Transverse colon (tissue), 4 donors: ENCODE results near the gene TNFSF9. TPM values are rescaled to one million over a fixed set of nuclear protein-coding genes. Genes with fewer than 3 reads are reported as not detected.
"Not testable (repeated sequence)": the region's sequence is repeated elsewhere in the genome, so short reads cannot be mapped to it uniquely, and the experiment has no call there.

Source experiments
- DNase-seq: peaks from one replicate; pipeline ENCODE4 v3.0.0-alpha.2; 2019
- H3K27ac ChIP-seq, 4 donors: fragments of 200-600 bp; sonication (generic); 2 replicates each; pipeline ENCODE4 v1.5.1; 2016 to 2018; ENCODE audit warnings: inconsistent platforms in 4 of 4
- H3K27me3 ChIP-seq: fragments of 200-600 bp; sonication (generic); 2 replicates; pipeline ENCODE4 v1.5.1; 2017; ENCODE audit warnings: inconsistent platforms
- H3K36me3 ChIP-seq, 4 donors: fragments of 200-600 bp; sonication (generic); 2 replicates each; pipeline ENCODE4 v1.5.1; 2017 to 2019; ENCODE audit warnings: inconsistent platforms in 4 of 4
- H3K4me1 ChIP-seq, 4 donors: fragments of 200-600 bp; sonication (generic); 2 replicates each; pipeline ENCODE4 v1.5.1; 2017 to 2020; ENCODE audit warnings: inconsistent platforms in 4 of 4
- H3K4me3 ChIP-seq, 4 donors: fragments of 200-600 bp; sonication (generic); 1 replicate in 1 of 4; 2 replicates in 3 of 4; pipeline versions ENCODE4 v1.5.1 to v1.6.1; 2017 to 2019; ENCODE audit warnings: inconsistent platforms in 4 of 4
- H3K9me3 ChIP-seq, 2 donors: fragments of 200-600 bp; sonication (generic); 2 replicates each; pipeline ENCODE4 v1.5.1; 2017 to 2019; ENCODE audit warnings: inconsistent platforms in 2 of 2
- EP300 ChIP-seq: sonication (generic); formaldehyde crosslinking; IDR thresholded peaks from one replicate; pipeline ENCODE4 v1.6.1; 2017; ENCODE audit warnings: antibody characterized with exemption, low read depth
- POLR2A ChIP-seq: fragments of 450-650 bp; IDR thresholded peaks from one replicate; pipeline ENCODE4 v1.6.1; 2016; ENCODE audit warnings: antibody characterized with exemption, mild to moderate bottlenecking, moderate library complexity
- POLR2AphosphoS5 ChIP-seq, 3 donors: sonication (generic); formaldehyde crosslinking; IDR thresholded peaks; one replicate each; pipeline ENCODE4 v1.6.1; 2016; ENCODE audit warnings: antibody characterized with exemption in 3 of 3
- WGBS, 2 donors: methylation state at CpG; one replicate each; pipeline ENCODE4 v1.1.5; 2018; ENCODE audit warnings: low coverage in 1 of 2; 5-methylcytosine and 5-hydroxymethylcytosine counted together
- in situ Hi-C, 4 donors: fragments of 200-750 bp; cut with MboI; loops; one replicate each; pipeline versions ENCODE4 v1.15.0 to v1.15.1; 2017; ENCODE audit warnings: low sequenced_read_pairs in 3 of 4, low pct_ligation_motif_present in 1 of 4, low pct_unique_long_range_greater_than_20kb in 1 of 4
- intact Hi-C: fragments of 100-400 bp; cut with DNase I; formaldehyde crosslinking; loops from one replicate; pipeline ENCODE4 v1.15.1; 2023; ENCODE audit warnings: low total_unique reads
- small RNA-seq, 4 donors: library from RNA; depleted of rRNA; stranded (forward); fragments of <200 nt; gene quantifications; one replicate each; pipeline ENCODE3, GENCODE V24; 2016
- total RNA-seq, 4 donors: library from RNA; depleted of rRNA; stranded (reverse); fragments of >200 nt; gene quantifications; one replicate each; pipeline ENCODE4 v1.1.0, GENCODE V29; 2016

The TNFSF9 gene
- total RNA-seq, 4 donors from 2014 or later, result 0.95 to 2.7 TPM; not detected in 2

DNA sequence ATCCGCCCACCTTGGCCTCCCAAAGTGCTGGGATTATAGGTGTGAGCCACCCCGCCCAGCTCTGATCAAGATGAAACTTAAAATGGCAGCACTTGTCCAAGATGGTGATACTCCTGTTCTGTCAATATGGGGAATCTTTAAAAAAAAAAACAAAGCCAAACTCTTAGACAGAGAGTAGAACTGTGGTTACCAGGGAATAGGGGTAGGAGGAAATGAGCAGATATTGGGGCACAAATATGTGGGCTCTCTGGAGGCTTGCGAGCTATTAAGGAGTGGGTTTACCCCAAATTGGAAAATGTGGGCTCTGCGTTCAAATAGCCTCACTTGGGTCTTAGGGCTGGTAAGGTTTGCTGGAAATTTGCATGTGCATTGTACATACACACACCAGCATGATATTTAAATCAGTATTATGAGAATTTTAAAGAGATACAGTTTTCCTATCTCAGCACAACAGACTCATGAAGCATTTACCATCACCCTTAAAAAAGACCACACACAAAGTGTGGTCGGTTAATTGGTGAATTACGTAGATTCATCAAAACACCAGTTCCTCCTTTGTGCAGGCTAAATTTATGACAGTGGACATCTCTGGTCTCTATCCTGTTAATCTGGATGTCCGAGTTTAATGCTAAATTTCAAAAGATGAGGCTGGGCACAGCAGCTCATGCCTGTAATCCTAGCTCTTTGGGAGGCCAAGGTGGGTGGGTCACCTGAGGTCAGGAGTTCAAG is 48.8 kb downstream of the TNFSF9 start:
- intact Hi-C loops, result no loop called here
- DNase-seq, result no peak
- in situ Hi-C loops, result no loop called here
- Histone ChIP-seq H3K27me3 (peaks cover 8% of the 10 kb centered on the region), H3K4me3 (no peak overlapping the region), H3K27ac (no peak overlapping the region), H3K9me3 (no peaks in the 10 kb centered on the region), H3K36me3 (no peaks in the 10 kb centered on the region), H3K4me1 (peaks cover 0 to 21% (median 13%) of the 10 kb centered on the region in 4 donors)
- no peak for TF ChIP-seq POLR2A
- WGBS, 2 donors, result 78 to 84% methylated on average over 5 to 7 of the region's 7 CpGs

GRCh38 chr19:6580313-6580712 is 49.5 kb downstream of the TNFSF9 start:
- Histone ChIP-seq H3K4me1 (peaks cover 0 to 21% (median 13%) of the 10 kb centered on the region in 4 donors), H3K4me3 (no peak overlapping the region), H3K27ac (no peak overlapping the region), H3K27me3 (peaks cover 15% of the 10 kb centered on the region), H3K9me3 (no peaks in the 10 kb centered on the region), H3K36me3 (no peaks in the 10 kb centered on the region)
- TF ChIP-seq POLR2A (no peak), EP300 (no peak), POLR2AphosphoS5 (IDR thresholded peaks at IDR 0.05) (no peak)
- WGBS, 2 donors, result 76 to 95% methylated on average over 3 to 8 of the region's 8 CpGs
- intact Hi-C loops, result no loop called here
- in situ Hi-C loops, result no loop called here
- DNase-seq, result no peak

DNA sequence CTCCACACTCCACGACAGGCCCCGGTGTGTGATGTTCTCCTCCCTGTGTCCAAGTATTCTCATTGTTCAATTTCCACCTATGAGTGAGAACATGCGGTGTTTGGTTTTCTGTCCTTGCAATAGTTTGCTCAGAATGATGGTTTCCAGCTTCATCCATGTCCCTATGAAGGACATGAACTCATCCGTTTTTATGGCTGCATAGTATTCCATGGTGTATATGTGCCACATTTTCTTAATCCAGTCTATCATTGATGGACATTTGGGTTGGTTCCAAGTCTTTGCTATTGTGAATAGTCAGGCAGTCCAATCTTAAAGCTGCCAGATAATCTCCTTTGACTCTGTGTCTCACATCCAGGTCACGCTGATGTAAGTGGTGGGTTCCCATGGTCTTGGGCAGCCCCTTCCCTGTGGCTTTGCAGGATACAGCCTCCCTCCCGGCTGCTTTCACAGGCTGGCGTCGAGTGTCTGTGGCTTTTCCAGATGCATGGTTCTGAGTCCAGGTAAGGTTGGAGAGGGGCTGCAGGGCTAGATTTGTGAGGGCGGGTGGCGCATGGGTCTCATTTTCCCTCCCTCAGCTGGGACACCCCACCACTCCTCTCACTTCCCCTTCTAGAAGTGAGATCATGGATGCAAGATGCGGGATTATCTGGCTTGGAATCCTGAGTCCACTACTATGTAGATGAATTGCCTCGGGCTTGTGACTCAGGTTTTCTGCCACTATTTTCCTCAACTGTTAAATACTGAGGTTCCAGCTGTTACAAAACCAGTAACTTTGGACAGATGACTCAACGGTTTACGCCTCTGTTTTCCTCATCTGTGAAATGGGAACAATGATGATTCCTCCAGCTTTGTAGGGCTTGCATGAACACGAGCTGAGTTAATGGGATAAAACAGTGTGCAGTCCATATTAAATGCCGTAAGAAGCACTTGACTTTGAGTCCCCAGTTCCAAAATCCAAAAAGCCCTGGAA is 52.0 kb downstream of the TNFSF9 start:
- H3K9me3 ChIP-seq, H3K36me3 ChIP-seq, H3K27ac ChIP-seq, DNase-seq, H3K4me3 ChIP-seq, intact Hi-C loops, in situ Hi-C loops: not testable (repeated sequence)
- Histone ChIP-seq H3K27me3 (peaks cover 40% of the 10 kb centered on the region), H3K4me1 (peaks cover 0 to 14% (median 7%) of the 10 kb centered on the region in 4 donors)
- 87 to 92% methylated on average over 5 to 16 of the region's 16 CpGs for WGBS, 2 donors

Small RNA genes within 50 kb of the gene (small RNA-seq; reads per million reads assigned to genes)
- 0 reads per million in 4 donors for gene AC010503.2
- gene RF00019, result 0 reads per million in 4 donors

Other genes with a start within 250 kb of the TNFSF9 start
- gene ACER1, start 197.4 kb upstream of the TNFSF9 start, total RNA-seq, result 1 to 10 TPM in 1 of 4 donors, not detected in 3; 9.2 TPM
- 100 to 1,000 TPM in 2 of 4 donors, 10 to 100 TPM in 2; 37.2 to 138 (median 116) TPM for gene CLPP, start 169.5 kb upstream of the TNFSF9 start, total RNA-seq
- gene ALKBH7, start 158.2 kb upstream of the TNFSF9 start, total RNA-seq, result 100 to 1,000 TPM; 135 to 188 (median 158) TPM
- gene PSPN, start 155.1 kb upstream of the TNFSF9 start, total RNA-seq, result 1 to 10 TPM; 1.4 to 3.7 (median 1.8) TPM
- gene GTF2F1, start 137.9 kb upstream of the TNFSF9 start, total RNA-seq, result 100 to 1,000 TPM in 1 of 4 donors, 10 to 100 TPM in 3; 42.2 to 166 (median 56.1) TPM
- 100 to 1,000 TPM; 100 to 206 (median 112) TPM for gene KHSRP, start 106.2 kb upstream of the TNFSF9 start, total RNA-seq
- gene SLC25A41, start 97.3 kb upstream of the TNFSF9 start, total RNA-seq, result under 1 TPM in 1 of 4 donors, not detected in 3; 0.32 TPM
- gene SLC25A23, start 71.2 kb upstream of the TNFSF9 start, total RNA-seq, result 100 to 1,000 TPM in 3 of 4 donors, 10 to 100 TPM in 1; 77.2 to 216 (median 171) TPM
- 100 to 1,000 TPM in 3 of 4 donors, 10 to 100 TPM in 1; 57.9 to 391 (median 229) TPM for gene CRB3, start 66.8 kb upstream of the TNFSF9 start, total RNA-seq
- 1 to 10 TPM in 3 of 4 donors, under 1 TPM in 1; 0.40 to 7.5 (median 5.0) TPM for gene DENND1C, start 49.2 kb upstream of the TNFSF9 start, total RNA-seq
- 1 to 10 TPM in 2 of 4 donors, under 1 TPM in 1, not detected in 1; 0.60 to 1.3 (median 1.1) TPM for gene TUBB4A, start 28.7 kb upstream of the TNFSF9 start, total RNA-seq
- gene CD70, start 60.1 kb downstream of the TNFSF9 start, total RNA-seq, result not detected
- gene TNFSF14, start 139.1 kb downstream of the TNFSF9 start, total RNA-seq, result under 1 TPM in 2 of 4 donors, not detected in 2; 0.27 to 0.48 TPM
- gene C3, start 189.6 kb downstream of the TNFSF9 start, total RNA-seq, result 100 to 1,000 TPM in 3 of 4 donors, 10 to 100 TPM in 1; 50.1 to 351 (median 194) TPM
- gene GPR108, start 206.6 kb downstream of the TNFSF9 start, total RNA-seq, result 100 to 1,000 TPM in 2 of 4 donors, 10 to 100 TPM in 2; 38.0 to 118 (median 90.6) TPM
- 100 to 1,000 TPM in 1 of 4 donors, 10 to 100 TPM in 3; 55.5 to 227 (median 78.8) TPM for gene TRIP10, start 208.7 kb downstream of the TNFSF9 start, total RNA-seq
- gene SH2D3A, start 236.4 kb downstream of the TNFSF9 start, total RNA-seq, result 100 to 1,000 TPM in 1 of 4 donors, 10 to 100 TPM in 3; 41.4 to 127 (median 55.5) TPM
- gene VAV1, start 241.7 kb downstream of the TNFSF9 start, total RNA-seq, result 10 to 100 TPM in 1 of 4 donors, 1 to 10 TPM in 2, under 1 TPM in 1; 0.60 to 10.8 (median 6.0) TPM